Measurements from ENCODE around the gene FBXO48.

FBXO48 gene

DNA sequence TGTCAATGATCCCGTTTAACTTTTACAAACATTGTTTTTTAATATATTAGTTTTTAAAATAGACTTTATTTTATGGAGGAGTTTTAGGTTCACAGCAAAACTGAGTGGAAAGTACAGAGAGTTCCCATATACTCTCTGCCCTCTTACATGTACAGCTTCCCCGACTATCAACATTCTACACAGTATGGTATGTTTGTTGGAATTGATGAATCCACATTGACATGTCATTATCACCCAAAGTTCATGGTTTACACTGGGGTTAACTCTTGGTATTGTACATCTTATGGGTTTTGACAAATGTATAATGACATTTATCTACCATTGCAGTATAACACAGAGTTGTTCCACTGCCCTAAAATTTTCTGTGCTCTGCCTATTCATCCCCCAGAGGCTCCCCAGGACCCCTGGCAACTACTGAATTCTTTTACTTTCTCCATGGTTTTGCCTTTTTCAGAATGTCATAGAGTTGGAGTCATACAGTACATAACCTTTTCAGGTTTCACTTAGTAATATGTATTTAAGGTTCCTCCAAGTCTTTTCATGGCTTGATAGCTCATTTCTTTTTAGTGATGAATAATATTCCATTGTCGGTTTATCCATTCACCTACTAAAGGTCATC is 5.8 kb upstream of the FBXO48 start:
- no peak for DNase-seq (ENCODE audit: low read depth)
- H3K4me3 ChIP-seq (ENCODE audit: low read length): no peak overlapping the region
- TF ChIP-seq, protein P1, sequence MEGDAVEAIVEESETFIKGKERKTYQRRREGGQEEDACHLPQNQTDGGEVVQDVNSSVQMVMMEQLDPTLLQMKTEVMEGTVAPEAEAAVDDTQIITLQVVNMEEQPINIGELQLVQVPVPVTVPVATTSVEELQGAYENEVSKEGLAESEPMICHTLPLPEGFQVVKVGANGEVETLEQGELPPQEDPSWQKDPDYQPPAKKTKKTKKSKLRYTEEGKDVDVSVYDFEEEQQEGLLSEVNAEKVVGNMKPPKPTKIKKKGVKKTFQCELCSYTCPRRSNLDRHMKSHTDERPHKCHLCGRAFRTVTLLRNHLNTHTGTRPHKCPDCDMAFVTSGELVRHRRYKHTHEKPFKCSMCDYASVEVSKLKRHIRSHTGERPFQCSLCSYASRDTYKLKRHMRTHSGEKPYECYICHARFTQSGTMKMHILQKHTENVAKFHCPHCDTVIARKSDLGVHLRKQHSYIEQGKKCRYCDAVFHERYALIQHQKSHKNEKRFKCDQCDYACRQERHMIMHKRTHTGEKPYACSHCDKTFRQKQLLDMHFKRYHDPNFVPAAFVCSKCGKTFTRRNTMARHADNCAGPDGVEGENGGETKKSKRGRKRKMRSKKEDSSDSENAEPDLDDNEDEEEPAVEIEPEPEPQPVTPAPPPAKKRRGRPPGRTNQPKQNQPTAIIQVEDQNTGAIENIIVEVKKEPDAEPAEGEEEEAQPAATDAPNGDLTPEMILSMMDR (conservative IDR thresholded peaks at IDR 0.05; ENCODE audit: low read length): no peak

DNA sequence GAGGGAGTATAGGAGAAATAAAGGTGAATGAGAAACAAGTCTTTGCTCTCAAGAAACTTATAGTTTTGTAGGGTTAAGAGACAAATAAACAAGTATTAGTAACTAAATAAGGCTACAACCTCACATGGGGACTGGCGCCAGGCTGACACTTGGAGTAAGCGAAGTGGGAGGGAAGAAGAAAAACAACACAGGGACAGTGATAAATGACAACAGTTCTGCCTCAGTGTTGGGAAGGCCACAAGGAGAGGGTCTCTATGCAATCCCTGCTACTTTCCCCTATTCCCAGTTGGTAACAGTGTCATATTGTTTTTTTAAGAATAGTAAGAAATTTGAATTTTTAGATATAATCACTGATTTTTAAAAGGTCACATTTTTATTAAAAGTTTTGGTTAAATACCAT is 4.3 kb upstream of the FBXO48 start:
- DNase-seq (ENCODE audit: low read depth): no peak
- no peak overlapping the region for H3K4me3 ChIP-seq (ENCODE audit: low read length)
- TF ChIP-seq, protein P1 (conservative IDR thresholded peaks at IDR 0.05; ENCODE audit: low read length): no peak

DNA sequence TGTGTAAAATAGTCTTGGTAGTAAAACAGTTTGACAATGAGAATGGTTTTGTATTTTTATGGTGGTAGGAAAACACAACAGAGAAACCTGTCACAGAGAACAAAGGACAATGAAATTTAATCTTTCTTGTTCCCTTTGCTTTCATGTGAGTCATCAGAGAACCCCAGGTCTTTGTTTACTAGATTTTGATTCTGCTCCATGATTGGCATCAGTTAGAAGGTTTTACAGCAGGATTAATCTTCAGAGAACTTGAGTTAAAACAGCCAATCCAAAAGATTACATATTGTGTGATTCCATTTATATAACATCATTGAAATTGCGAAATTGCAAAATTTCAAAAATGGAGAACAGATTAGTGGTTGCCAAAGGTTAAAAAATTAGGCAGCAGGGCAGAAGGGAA is 2.8 kb upstream of the FBXO48 start:
- no peak for DNase-seq (ENCODE audit: low read depth)
- TF ChIP-seq, protein P1 (conservative IDR thresholded peaks at IDR 0.05; ENCODE audit: low read length): no peak
- no peak overlapping the region for H3K4me3 ChIP-seq (ENCODE audit: low read length)

DNA sequence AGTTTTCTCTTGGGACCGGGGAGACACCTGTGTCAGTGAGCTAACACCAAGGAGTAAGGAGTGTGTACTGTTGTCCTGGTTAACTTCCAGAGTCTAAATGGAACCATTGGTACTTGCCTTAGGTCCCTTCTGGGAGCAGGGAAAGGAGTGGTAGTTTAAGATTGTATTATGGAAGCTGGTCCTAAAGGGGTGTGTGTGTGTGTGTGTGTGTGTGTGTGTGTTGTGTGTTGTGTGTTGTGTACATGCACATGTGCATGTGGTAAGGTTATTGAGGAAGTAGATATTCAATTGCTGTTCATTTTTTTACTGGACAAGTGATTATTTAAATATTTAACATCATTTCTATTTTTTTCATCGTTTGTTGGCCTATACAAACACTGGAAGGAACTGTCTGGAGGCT is 1.7 kb upstream of the FBXO48 start:
- TF ChIP-seq, protein P1 (conservative IDR thresholded peaks at IDR 0.05; ENCODE audit: low read length): no peak
- no peak overlapping the region for H3K4me3 ChIP-seq (ENCODE audit: low read length)

DNA sequence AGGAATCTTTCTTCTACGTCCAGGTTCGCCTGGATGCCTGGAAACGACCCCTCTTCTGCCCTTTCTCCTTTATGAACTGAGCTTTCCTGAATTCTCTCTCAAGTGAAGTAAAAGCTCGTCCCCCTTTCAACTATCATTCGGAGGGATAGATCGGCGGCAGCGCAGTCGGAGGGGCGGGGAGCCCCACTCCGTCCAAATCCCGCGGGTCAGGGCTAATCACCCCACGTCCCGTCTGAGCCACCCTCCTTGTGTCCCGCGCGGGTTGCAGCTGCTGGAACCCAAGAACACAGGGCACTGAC is 367 bp downstream of the FBXO48 start:
- TF ChIP-seq, protein P1 (conservative IDR thresholded peaks at IDR 0.05; ENCODE audit: low read length): no peak
- H3K4me3 ChIP-seq (ENCODE audit: low read length): peak overlapping the region; percentile 95
- no peak for DNase-seq (ENCODE audit: low read depth)

More for the DNA sequence above, 1.7 kb upstream of the FBXO48 start:
- DNase-seq (ENCODE audit: low read depth): no peak

DNA sequence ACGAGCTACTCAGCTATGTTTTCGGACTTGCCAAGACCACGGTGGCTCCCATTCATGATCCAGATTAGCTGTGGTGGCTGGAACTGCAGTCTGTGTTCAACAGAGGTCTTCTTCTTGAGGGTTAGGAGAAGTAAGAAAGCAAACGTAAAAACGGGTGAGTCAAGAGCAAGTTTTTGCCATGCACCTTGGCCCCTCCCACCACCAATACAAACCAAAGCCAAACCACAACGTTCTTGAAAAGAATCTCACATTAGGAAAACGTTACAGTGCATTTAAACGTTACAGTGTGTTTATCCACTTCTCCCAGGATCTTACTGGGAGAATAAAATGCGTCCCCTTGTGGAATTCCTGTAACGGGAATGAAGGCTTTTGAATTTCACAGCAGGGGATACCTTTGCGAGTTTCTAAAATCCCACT is 725 bp downstream of the FBXO48 start:
- TF ChIP-seq, protein P1 (conservative IDR thresholded peaks at IDR 0.05; ENCODE audit: low read length): no peak; the same call in 1 of the 2 replicates
- H3K4me3 ChIP-seq (ENCODE audit: low read length): peak overlapping the region; percentile 95
- peak; percentile 77 for DNase-seq (ENCODE audit: low read depth)

DNA sequence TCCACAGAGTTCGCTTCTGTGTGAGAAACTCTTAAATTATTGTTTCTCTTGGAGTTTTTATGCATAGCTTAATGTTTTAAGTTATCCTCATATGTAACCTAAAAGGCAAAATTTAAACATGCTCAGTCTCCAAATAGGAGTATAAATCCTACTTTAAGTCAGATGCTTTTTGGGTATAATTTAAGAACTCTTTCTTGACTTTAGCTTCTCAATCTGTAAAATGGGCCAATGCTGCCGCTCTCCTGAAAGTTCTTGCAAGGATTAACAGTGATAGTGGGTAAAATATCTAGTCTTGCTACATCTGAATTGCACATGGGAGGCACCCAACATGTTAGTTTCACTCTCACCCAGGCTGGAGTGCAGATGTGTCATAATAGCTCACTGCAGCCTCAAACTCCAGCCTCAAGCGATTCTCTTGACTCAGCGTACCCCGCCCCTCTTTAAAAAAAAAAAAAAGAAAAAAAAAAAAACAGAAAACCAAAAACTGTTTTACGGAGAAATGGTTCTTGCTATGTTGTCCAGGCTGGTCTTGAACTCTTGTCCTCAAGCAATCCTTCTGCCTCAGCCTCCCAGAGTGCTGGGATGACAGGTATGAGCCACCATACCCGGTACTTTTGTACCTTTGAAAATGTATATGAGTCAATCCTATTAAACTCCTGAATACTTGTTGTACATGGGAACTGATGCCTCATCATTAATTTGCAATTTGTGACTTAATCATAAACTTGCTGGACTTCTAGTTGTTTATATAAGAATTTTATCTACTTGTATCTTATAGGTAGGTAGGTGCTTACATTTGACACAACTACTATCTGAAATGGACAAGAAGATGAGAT is 1.8 kb downstream of the FBXO48 start:
- H3K4me3 ChIP-seq (ENCODE audit: low read length): no peak overlapping the region
- peak; percentile 68 for DNase-seq (ENCODE audit: low read depth)
- TF ChIP-seq, protein P1 (conservative IDR thresholded peaks at IDR 0.05; ENCODE audit: low read length): no peak
